Fibroblast of lung (primary cell): Measurements from ENCODE around the gene MAPK4. TPM values are rescaled to one million over a fixed set of nuclear protein-coding genes. Genes with fewer than 3 reads are reported as not detected.
A peak's percentile ranks its signal among the peaks of the same experiment; 100 is the strongest.
"Not testable (repeated sequence)": the region's sequence is repeated elsewhere in the genome, so short reads cannot be mapped to it uniquely, and the experiment has no call there.

ENCODE experiments used
- DNase-seq, 2 donors: peaks; one replicate each; pipeline versions ENCODE4 v3.0.0 to v3.0.0-alpha.2; 2010; ENCODE audit warnings: low read depth in 2 of 2
- H2AFZ ChIP-seq: 2 replicates; pipeline ENCODE4 v1.5.1; 2012; ENCODE audit warnings: low read length, control low read depth, inconsistent platforms
- H3K27ac ChIP-seq: 2 replicates; pipeline ENCODE4 v1.5.1; 2011; ENCODE audit warnings: low read length, control low read depth; ENCODE audit not compliant: insufficient read depth
- H3K27me3 ChIP-seq: 2 replicates; pipeline ENCODE4 v1.5.1; 2011; ENCODE audit warnings: mild to moderate bottlenecking, low read length; ENCODE audit not compliant: control insufficient read depth, insufficient read depth
- H3K36me3 ChIP-seq: 2 replicates; pipeline ENCODE4 v1.5.1; 2011; ENCODE audit warnings: low read length; ENCODE audit not compliant: control insufficient read depth, insufficient read depth
- H3K4me1 ChIP-seq: 2 replicates; pipeline ENCODE4 v1.5.1; 2011; ENCODE audit warnings: low read length; ENCODE audit not compliant: control insufficient read depth, insufficient read depth; ENCODE audit errors: extremely low read depth
- H3K4me2 ChIP-seq: 2 replicates; pipeline ENCODE4 v1.5.1; 2011; ENCODE audit warnings: low read length, control low read depth; ENCODE audit not compliant: insufficient read depth; ENCODE audit errors: extremely low read depth
- H3K4me3 ChIP-seq, 4 experiments: fragments of 200-600 bp in 1 of 4; sonication (generic) in 1 of 4; replicated peaks in 1 of 4; 2 replicates each; pipeline ENCODE4 v1.5.1; 2011 to 2016; ENCODE audit warnings: low read length in 4 of 4, low read depth in 3 of 4, mild to moderate bottlenecking in 3 of 4, control low read depth in 2 of 4, inconsistent platforms in 1 of 4, mixed read lengths in 1 of 4; ENCODE audit not compliant: insufficient read depth in 1 of 4; ENCODE audit errors: control extremely low read depth in 1 of 4
- H3K79me2 ChIP-seq: 2 replicates; pipeline ENCODE4 v1.5.1; 2012; ENCODE audit warnings: mild to moderate bottlenecking, low read length, inconsistent platforms; ENCODE audit not compliant: control insufficient read depth, insufficient read depth
- H3K9ac ChIP-seq: 2 replicates; pipeline ENCODE4 v1.5.1; 2011; ENCODE audit warnings: mild to moderate bottlenecking, low read length, control low read depth; ENCODE audit not compliant: insufficient read depth
- H3K9me3 ChIP-seq: 2 replicates; pipeline ENCODE4 v1.5.1; 2012; ENCODE audit warnings: low read depth, low read length; ENCODE audit not compliant: control insufficient read depth, insufficient read depth
- H4K20me1 ChIP-seq: 2 replicates; pipeline ENCODE4 v1.5.1; 2011; ENCODE audit warnings: low read length; ENCODE audit not compliant: control insufficient read depth, insufficient read depth; ENCODE audit errors: extremely low read depth
- EZH2 ChIP-seq: IDR thresholded peaks from 2 replicates; pipeline ENCODE4 v1.5.1; 2012; ENCODE audit warnings: low read length, control low read depth, mild to moderate bottlenecking; ENCODE audit errors: missing control alignments
- polyA plus RNA-seq, 2 donors: library from polyadenylated mRNA; depleted of rRNA in 1 of 2; stranded (reverse) in 1 of 2; unstranded in 1 of 2; fragments of >200 nt; gene quantifications; 2 replicates each; pipeline ENCODE4 v1.2.1, GENCODE V29; 2011 to 2012; ENCODE audit warnings: missing spikeins in 1 of 2
- total RNA-seq: library from RNA; depleted of rRNA; stranded (reverse); fragments of >200 nt; gene quantifications from 2 replicates; pipeline ENCODE4 v1.2.1, GENCODE V29; 2014
- TF ChIP-seq, protein P1 (sequence below), 2 donors: IDR thresholded peaks in 1 of 2; conservative IDR thresholded peaks in 1 of 2; 1 replicate in 1 of 2; 2 replicates in 1 of 2; pipeline ENCODE4 v1.5.1; 2011 to 2012; ENCODE audit warnings: low read length in 2 of 2, control low read depth in 1 of 2, inconsistent platforms in 1 of 2, low read depth in 1 of 2, mild to moderate bottlenecking in 1 of 2

Gene MAPK4
- total and polyA plus RNA-seq, 2 donors (not counting 1 experiment from before 2014, with no cell fraction given): not detected

DNA sequence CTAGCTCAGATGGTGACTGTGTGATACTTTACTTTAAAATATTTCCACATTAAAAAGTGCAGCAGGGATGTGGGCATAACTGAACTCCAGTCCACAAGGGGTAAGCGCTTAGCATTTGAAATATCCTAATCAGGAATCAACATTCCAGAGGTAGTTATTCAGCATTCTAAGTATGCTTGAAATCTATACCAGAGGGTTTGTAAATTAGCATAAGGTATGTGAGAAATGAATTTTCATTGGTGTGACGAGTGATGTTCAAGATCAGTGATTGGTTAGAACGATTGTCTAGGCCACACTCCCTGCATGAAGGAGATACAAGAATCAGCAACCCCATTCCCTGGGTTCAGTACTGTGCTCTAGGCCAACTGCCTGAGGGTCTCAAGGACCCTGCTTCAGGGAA lies 42.6 kb downstream of the MAPK4 start:
- H4K20me1 ChIP-seq: no peaks in the 10 kb centered on the region
- peak in 1 of 2 donors; percentile 29 for DNase-seq
- H2AFZ ChIP-seq: no peak overlapping the region
- no peak overlapping the region for H3K27ac ChIP-seq
- H3K27me3 ChIP-seq: no peaks in the 10 kb centered on the region
- H3K36me3 ChIP-seq: no peaks in the 10 kb centered on the region
- H3K9ac ChIP-seq: no peak overlapping the region
- no peak overlapping the region for H3K4me3 ChIP-seq
- TF ChIP-seq, protein P1, sequence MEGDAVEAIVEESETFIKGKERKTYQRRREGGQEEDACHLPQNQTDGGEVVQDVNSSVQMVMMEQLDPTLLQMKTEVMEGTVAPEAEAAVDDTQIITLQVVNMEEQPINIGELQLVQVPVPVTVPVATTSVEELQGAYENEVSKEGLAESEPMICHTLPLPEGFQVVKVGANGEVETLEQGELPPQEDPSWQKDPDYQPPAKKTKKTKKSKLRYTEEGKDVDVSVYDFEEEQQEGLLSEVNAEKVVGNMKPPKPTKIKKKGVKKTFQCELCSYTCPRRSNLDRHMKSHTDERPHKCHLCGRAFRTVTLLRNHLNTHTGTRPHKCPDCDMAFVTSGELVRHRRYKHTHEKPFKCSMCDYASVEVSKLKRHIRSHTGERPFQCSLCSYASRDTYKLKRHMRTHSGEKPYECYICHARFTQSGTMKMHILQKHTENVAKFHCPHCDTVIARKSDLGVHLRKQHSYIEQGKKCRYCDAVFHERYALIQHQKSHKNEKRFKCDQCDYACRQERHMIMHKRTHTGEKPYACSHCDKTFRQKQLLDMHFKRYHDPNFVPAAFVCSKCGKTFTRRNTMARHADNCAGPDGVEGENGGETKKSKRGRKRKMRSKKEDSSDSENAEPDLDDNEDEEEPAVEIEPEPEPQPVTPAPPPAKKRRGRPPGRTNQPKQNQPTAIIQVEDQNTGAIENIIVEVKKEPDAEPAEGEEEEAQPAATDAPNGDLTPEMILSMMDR (conservative IDR thresholded peaks at IDR 0.05 in 1 of 2, IDR thresholded peaks at IDR 0.05 in 1 of 2; ENCODE audit: low read depth in 1 of 2, low read length in 2 of 2): no peak
- no peak for TF ChIP-seq EZH2
- H3K4me2 ChIP-seq: no peak overlapping the region
- H3K9me3 ChIP-seq: no peaks in the 10 kb centered on the region
- no peaks in the 10 kb centered on the region for H3K4me1 ChIP-seq
- no peaks in the 10 kb centered on the region for H3K79me2 ChIP-seq

DNA sequence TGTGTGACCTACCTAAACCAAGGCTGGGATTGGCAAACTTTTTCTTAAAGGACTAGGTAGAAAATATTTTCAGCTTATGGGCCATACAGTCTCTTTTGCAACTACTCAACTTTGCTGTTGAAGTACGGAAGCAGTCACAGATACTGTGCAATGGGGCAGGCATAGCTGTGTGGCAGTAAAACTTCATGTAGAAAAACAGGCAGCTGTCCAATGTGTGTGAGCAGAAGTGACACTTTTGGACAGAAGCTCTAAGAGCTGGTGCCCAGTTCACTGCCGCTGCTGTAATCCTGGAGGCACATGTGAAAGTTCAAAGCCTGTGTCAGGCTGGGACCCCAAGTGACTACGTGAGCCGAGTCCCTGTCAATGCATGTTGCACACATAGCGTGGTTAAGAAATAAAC lies 46.7 kb downstream of the MAPK4 start:
- Histone ChIP-seq H3K4me1 (no peaks in the 10 kb centered on the region), H4K20me1 (no peaks in the 10 kb centered on the region)

DNA sequence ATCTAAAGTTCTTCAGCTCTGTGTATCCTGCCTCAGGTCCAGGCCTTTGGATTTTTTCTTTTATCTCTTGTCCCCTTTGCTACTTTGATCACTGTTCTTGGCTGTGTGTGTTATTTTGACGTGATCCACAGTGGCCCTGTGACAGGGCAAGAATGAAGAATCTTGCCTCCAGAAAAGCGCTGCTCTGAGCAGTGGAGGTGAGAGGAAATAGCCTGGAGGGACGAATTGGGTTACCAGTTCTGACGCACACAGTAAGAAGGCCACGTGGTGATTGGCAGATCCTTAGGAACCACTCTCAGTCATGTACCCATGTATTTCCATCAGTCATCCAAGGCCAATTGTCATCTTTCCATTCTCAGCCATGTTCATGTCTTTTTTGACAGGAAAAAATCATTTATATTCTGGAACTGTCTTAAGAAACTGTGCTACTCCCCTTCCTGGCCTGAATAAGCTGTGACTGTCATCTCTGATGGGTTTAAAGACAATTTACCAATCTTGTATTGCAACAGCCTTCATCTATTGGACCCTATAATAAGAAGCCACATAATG lies 47.6 kb downstream of the MAPK4 start:
- H2AFZ ChIP-seq: no peak overlapping the region

More for the DNA sequence above, 46.7 kb downstream of the MAPK4 start:
- DNase-seq: no peak
- no peak for TF ChIP-seq EZH2
- TF ChIP-seq, protein P1 (conservative IDR thresholded peaks at IDR 0.05 in 1 of 2, IDR thresholded peaks at IDR 0.05 in 1 of 2; ENCODE audit: low read depth in 1 of 2, low read length in 2 of 2): no peak
- no peak overlapping the region for H3K27ac ChIP-seq
- no peaks in the 10 kb centered on the region for H3K27me3 ChIP-seq
- no peak overlapping the region for H2AFZ ChIP-seq
- H3K36me3 ChIP-seq: no peaks in the 10 kb centered on the region
- H3K4me2 ChIP-seq: no peak overlapping the region
- no peaks in the 10 kb centered on the region for H3K9me3 ChIP-seq
- no peak overlapping the region for H3K9ac ChIP-seq
- no peaks in the 10 kb centered on the region for H3K79me2 ChIP-seq
- no peak overlapping the region for H3K4me3 ChIP-seq

DNA sequence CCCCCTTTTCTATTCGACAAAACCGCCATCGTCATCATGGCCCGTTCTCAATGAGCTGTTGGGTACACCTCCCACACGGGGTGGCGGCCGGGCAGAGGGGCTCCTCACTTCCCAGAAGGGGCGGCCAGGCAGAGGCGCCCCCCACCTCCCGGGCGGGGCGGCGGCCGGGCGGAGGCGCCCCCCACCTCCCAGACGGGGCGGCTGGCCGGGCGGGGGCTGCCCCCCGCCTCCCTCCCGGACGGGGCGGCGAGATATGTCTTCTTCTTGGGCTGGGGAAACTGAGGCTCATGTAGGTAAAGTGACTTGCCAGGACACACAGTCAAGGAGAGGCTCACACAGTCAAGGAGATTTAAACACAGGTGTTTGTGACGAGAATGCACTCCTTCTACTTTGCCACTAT lies 49.3 kb downstream of the MAPK4 start:
- not testable (repeated sequence) for H3K79me2 ChIP-seq, H3K9me3 ChIP-seq, H3K27me3 ChIP-seq, H3K4me1 ChIP-seq, H3K4me3 ChIP-seq, H3K36me3 ChIP-seq, H3K4me2 ChIP-seq, H4K20me1 ChIP-seq, H2AFZ ChIP-seq, DNase-seq, H3K27ac ChIP-seq, H3K9ac ChIP-seq

More for the DNA sequence above, 47.6 kb downstream of the MAPK4 start:
- H3K4me3 ChIP-seq: no peak overlapping the region
- H3K9ac ChIP-seq: no peak overlapping the region
- H3K9me3 ChIP-seq: no peaks in the 10 kb centered on the region
- no peaks in the 10 kb centered on the region for H3K27me3 ChIP-seq
- H3K4me1 ChIP-seq: no peaks in the 10 kb centered on the region
- H3K4me2 ChIP-seq: no peak overlapping the region
- H3K79me2 ChIP-seq: no peaks in the 10 kb centered on the region
- no peaks in the 10 kb centered on the region for H3K36me3 ChIP-seq
- no peak for TF ChIP-seq EZH2
- TF ChIP-seq, protein P1 (conservative IDR thresholded peaks at IDR 0.05 in 1 of 2, IDR thresholded peaks at IDR 0.05 in 1 of 2; ENCODE audit: low read depth in 1 of 2, low read length in 2 of 2): no peak
- no peaks in the 10 kb centered on the region for H4K20me1 ChIP-seq
- DNase-seq: no peak
- no peak overlapping the region for H3K27ac ChIP-seq
